ENCODE results near the gene CNTROB.

CNTROB gene, protein sequence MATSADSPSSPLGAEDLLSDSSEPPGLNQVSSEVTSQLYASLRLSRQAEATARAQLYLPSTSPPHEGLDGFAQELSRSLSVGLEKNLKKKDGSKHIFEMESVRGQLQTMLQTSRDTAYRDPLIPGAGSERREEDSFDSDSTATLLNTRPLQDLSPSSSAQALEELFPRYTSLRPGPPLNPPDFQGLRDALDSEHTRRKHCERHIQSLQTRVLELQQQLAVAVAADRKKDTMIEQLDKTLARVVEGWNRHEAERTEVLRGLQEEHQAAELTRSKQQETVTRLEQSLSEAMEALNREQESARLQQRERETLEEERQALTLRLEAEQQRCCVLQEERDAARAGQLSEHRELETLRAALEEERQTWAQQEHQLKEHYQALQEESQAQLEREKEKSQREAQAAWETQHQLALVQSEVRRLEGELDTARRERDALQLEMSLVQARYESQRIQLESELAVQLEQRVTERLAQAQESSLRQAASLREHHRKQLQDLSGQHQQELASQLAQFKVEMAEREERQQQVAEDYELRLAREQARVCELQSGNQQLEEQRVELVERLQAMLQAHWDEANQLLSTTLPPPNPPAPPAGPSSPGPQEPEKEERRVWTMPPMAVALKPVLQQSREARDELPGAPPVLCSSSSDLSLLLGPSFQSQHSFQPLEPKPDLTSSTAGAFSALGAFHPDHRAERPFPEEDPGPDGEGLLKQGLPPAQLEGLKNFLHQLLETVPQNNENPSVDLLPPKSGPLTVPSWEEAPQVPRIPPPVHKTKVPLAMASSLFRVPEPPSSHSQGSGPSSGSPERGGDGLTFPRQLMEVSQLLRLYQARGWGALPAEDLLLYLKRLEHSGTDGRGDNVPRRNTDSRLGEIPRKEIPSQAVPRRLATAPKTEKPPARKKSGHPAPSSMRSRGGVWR

DNA sequence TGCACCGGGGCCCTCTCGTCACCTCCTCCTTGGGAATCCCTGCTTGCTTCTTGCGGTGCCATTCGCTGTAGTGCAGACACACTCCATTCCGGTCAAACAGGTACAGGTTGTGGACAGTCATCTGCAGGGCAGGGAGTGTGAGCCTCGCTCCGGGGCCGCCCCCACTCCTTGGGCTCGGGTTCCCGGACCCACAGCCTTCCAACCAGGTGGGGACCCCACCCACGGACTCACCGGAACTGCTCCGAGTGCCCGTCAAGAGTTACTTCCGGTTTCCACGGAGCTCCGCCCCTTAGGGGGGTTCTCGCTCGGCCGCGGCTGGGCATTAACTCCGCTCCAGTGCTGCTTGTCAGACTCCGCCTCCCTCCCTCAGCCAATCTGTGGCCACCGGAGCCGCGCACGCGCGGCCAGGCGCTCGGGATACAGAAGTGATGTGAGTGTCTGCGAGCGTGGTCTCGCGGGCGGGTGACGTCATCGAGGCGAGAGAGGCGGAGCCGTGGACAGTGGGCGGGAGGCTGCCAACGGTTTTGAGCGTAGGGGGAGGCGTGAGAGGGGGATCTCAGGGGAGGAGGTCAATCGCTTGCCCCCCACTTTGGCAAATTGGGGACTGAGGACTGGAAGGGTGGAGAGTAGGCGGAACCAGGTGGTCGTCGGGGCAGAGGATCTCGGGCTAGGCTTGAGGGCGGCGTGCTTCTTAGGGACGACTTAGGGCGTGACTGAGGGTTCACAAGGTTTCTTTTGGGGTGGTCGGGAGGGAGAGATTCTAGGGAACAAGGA is at the start of gene CNTROB, which contains the start of gene TRAPPC1:
TSS of gene CNTROB (plus strand) at position 498 of the 774 bp plus-strand sequence. CDS start 874 bp downstream, outside the sequence.
TSS of gene TRAPPC1 (minus strand) at position 238 of the 774 bp plus-strand sequence. CDS start at position 121, 117 bp downstream.
- ATAC-seq, result peak; percentile 98
- peak; percentile 98 to 100 for DNase-seq (ENCODE audit: low spot score in 2 of 2)
- Mint-ChIP-seq H3K4me3 (peak within 1 kb of the TSS; percentile 94), H3K27ac (peak within 1 kb of the TSS; percentile 96), H3K36me3 (peaks cover 47% of the 10 kb centered on the region), H3K9me3 (no peaks in the 10 kb centered on the region), H3K4me1 (peaks cover 57% of the 10 kb centered on the region)

DNA sequence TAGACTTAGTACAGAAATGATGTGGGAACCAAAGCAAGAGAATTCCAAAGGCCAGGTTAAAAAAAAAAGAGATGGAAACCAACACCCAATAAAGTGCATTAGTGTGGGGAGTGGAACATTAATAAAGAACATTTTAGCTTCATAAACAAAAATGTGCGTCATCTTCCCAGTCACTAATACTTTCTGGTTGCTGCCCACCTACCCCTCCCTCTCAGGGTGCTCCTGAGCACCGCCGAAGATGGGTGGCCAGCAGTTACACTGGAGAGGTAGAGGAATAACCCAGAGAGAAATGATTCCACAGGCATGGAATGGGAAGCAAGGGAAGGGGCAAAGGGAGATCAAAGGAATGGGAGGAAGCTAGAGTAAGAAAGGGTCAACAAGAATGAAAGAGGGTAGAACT is 49.4 kb upstream of the CNTROB start:
- no peaks in the 10 kb centered on the region for H3K4me1 Mint-ChIP-seq
- ATAC-seq, result no peak
- no peak overlapping the region for H3K27ac Mint-ChIP-seq
- H3K9me3 Mint-ChIP-seq, result no peaks in the 10 kb centered on the region
- H3K36me3 Mint-ChIP-seq, result peaks cover 7% of the 10 kb centered on the region
- DNase-seq (ENCODE audit: low spot score in 2 of 2), result no peak
- H3K4me3 Mint-ChIP-seq, result no peak overlapping the region

DNA sequence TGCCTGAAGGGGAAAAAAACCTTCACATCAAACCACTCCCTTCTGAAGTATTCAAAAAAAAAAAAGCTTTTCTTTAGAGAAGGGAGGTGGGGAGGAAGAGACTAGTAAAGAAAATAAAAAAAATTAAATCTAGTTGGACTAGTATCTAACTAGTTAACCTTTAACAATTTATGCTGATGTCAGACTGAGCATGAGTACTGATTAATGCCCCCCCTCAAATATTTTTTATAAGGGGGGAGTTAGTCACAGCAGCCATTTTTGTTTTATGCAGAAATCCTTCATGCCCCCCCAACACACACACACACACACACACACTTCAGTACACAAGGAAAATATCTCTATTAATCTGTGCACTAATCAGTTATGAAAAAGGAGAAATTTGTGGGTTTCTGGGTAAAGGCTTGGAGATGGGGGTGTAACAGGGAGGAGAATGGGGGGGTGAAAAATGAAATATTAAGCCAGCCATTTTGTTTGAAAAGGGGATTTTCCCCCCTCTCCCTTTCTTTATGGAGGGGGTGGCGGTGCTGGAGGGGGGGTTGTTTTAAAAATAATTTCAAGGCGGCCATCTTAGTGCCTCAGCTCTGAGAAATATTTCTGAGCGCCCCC is 48.1 kb upstream of the CNTROB start:
- H3K9me3 Mint-ChIP-seq, result no peaks in the 10 kb centered on the region
- no peak for ATAC-seq
- H3K36me3 Mint-ChIP-seq, result no peaks in the 10 kb centered on the region
- no peak overlapping the region for H3K4me3 Mint-ChIP-seq
- peak overlapping the region; percentile 77 for H3K27ac Mint-ChIP-seq
- H3K4me1 Mint-ChIP-seq, result no peaks in the 10 kb centered on the region
- DNase-seq (ENCODE audit: low spot score in 2 of 2), result no peak

DNA sequence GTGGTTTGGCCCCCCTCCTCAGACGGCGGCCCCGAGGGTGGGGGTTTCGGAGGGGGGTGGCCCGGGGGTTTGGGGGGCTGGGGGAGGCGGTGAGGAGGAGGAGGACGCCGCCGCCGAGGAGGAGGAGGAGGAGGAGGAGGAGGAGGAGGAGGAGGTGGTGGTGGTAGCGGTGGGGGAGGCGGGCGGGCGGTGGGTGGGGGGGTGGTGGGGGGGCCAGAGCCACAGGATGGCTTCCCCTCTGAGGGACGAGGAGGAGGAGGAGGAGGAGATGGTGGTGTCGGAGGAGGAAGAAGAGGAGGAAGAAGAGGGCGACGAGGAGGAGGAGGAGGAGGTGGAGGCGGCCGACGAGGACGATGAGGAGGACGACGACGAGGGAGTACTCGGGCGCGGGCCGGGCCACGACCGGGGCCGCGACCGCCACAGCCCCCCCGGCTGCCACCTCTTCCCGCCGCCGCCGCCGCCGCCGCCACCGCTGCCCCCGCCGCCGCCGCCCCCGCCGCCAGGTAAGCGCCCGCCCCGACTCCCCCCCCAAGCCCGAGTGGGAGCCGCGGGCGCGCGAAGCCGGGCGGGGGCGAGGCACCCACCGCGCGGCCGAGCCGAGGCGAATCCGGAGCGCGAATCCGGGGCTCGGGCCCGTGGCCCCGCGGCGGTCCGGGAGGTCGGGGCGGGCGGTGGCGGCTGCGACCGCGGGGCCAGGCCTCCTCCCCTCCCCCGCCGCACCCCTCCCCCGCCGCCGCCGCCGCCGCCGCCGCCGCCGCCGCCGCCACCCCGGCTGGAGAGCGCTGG is 47.2 kb upstream of the CNTROB start:
- H3K4me3 Mint-ChIP-seq, result no peak overlapping the region
- ATAC-seq (peak; percentile 0), DNase-seq (ENCODE audit: low spot score in 2 of 2) (peak; percentile 24 to 69)
- H3K4me1 Mint-ChIP-seq, result no peaks in the 10 kb centered on the region
- peak overlapping the region; percentile 77 for H3K27ac Mint-ChIP-seq
- no peaks in the 10 kb centered on the region for H3K9me3 Mint-ChIP-seq
- H3K36me3 Mint-ChIP-seq, result no peaks in the 10 kb centered on the region

DNA sequence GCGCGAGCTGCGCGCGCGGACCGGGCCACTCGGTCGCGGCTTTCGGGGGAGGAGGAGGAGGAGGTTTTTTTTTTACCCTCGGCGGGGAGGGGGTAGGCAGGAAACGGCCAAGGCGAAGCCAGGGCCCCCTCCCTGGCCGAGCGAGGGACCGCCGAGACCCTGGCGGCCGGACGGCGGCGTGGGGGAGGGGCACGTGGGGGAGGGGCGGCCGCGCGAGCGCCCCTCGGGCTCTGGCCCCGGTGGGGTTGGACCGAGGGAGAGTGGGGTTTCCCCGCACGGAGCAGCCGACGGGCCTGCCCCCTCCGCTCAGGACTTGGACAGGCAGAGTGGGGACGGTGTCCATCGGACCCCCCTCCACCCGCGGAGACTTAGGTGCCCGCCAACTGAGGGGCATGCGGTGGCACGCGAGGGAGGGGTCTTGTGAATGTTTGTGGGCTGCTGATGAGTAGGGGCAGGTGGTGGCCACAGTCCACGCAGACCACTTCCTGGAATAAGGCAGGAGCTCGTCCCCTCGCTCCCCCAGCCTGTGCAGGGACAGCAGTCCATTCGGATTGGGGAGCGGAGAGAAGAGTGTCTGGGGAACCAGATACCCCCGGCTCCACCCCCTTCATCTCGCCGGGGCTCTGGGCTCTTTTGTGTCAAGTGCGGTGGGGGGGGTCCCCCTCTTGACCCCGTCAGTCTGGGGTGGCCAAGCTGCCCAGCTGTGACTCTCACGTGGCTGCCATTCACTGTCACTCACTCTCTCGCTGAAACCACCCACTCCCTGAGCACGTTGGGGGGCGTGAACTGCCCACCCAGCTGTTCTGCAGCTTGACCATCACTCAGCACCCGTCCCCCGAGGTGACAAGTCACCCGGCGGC is 46.4 kb upstream of the CNTROB start:
- peak; percentile 41 for ATAC-seq

DNA sequence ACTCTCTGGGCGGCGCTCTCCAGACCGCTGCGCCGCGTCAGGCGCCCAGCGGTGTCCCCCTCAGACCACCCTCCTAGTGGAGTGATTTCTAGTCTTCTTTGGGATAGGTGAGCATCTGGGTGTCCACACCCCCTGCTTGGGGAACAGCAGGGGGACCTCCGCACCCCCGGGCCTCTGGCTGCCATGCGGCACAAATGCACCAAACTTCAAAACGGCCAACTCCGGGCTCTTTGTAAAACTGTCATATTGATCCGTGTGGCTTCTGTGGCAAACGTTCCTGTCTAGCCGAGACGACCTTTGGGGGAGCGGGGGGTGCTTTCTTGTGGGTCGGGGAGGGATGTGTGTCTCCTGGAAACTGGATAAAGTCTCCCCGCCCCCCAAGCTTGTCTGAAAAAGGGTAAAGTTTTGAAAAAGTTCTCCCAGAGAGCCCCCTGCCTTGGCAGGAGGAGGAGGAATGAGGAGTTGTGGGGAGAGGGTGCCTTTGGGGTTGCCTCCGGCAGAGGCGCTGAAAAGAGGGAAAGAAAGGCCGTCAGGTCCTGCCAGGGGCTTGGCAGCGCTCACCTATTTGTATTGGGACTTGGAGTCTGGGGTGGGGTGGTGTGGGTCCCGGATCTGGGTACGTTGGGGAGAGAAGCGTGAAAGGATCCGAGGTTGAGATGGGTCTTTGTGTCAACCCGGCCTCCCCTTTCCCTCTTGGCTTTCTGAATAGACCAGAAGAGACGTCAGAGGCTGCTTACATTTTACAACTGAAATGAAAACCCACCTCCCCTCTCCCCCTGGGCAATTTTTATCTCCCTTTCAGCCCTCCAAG is 45.6 kb upstream of the CNTROB start:
- ATAC-seq, result peak; percentile 11
- Mint-ChIP-seq H3K36me3 (no peaks in the 10 kb centered on the region), H3K27ac (no peak overlapping the region), H3K4me1 (peaks cover 8% of the 10 kb centered on the region), H3K9me3 (no peaks in the 10 kb centered on the region), H3K4me3 (no peak overlapping the region)
- peak; percentile 29 to 81 for DNase-seq (ENCODE audit: low spot score in 2 of 2)

More for the DNA sequence above, 46.4 kb upstream of the CNTROB start:
- Mint-ChIP-seq H3K27ac (no peak overlapping the region), H3K9me3 (no peaks in the 10 kb centered on the region), H3K4me3 (no peak overlapping the region), H3K4me1 (peaks cover 7% of the 10 kb centered on the region), H3K36me3 (no peaks in the 10 kb centered on the region)
- peak; percentile 44 to 85 for DNase-seq (ENCODE audit: low spot score in 2 of 2)

DNA sequence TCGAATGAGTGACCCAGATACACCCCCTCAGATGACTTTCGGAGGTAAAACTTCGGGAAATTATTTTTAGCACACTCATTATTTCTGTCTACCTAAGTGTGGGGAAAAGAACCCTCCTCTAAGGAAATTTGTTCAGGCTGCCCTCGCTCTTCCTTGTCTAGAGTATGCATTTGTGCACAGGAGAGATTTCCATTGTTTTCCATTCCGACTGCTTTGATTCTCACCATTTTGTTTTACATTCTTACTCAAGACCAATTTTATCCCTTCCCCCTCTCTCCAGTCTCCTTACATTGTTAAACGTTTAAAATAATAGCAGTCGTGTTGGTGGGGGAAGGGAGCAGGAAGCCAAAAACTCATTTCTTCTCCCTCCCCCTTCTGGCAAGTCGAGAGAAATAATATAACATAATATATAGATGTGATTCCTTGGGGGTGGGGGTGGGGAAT is 44.9 kb upstream of the CNTROB start:
- peaks cover 8% of the 10 kb centered on the region for H3K4me1 Mint-ChIP-seq
- DNase-seq (ENCODE audit: low spot score in 2 of 2), result no peak
- H3K27ac Mint-ChIP-seq, result no peak overlapping the region
- no peak overlapping the region for H3K4me3 Mint-ChIP-seq
- no peaks in the 10 kb centered on the region for H3K36me3 Mint-ChIP-seq
- ATAC-seq, result no peak
- H3K9me3 Mint-ChIP-seq, result no peaks in the 10 kb centered on the region

DNA sequence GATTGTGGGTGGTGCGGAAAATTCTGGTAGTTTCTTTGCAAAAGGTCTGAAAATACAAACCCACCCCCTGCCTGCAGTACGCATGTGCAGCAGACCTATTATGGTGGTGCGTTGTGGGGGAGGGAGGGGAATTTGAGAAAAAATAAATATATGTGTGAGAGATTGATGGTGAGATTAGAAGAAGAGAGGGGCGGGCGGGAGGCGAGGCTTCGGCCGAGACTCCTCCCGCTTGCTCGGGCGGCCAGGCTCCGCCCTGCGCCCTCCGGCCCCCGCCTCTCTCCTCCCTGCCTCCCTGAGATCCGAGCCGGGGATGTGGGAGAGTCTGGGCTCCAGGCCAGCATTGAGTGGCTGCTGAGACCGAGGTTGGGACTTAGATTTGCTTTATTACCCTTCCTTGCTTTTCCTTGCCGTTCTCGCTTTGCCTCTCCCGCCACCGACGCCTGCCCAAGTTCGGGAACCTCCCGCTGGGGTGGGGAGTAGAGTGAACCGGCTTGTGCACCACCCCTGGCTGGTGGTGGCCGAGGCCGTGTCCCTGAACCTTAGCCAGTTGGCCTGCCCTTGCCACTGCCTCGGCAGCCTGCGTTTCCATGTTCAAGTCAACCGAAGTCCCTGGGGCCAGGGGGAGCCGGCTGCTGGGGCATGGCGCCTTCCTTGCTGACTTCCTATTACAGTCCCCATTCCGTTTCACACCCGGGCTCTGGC is 44.4 kb upstream of the CNTROB start:
- ATAC-seq (peak; percentile 81), DNase-seq (ENCODE audit: low spot score in 2 of 2) (peak; percentile 51 to 87)
- H3K36me3 Mint-ChIP-seq, result no peaks in the 10 kb centered on the region
- H3K4me1 Mint-ChIP-seq, result peaks cover 8% of the 10 kb centered on the region
- no peak overlapping the region for H3K4me3 Mint-ChIP-seq
- H3K9me3 Mint-ChIP-seq, result no peaks in the 10 kb centered on the region
- H3K27ac Mint-ChIP-seq, result no peak overlapping the region

DNA sequence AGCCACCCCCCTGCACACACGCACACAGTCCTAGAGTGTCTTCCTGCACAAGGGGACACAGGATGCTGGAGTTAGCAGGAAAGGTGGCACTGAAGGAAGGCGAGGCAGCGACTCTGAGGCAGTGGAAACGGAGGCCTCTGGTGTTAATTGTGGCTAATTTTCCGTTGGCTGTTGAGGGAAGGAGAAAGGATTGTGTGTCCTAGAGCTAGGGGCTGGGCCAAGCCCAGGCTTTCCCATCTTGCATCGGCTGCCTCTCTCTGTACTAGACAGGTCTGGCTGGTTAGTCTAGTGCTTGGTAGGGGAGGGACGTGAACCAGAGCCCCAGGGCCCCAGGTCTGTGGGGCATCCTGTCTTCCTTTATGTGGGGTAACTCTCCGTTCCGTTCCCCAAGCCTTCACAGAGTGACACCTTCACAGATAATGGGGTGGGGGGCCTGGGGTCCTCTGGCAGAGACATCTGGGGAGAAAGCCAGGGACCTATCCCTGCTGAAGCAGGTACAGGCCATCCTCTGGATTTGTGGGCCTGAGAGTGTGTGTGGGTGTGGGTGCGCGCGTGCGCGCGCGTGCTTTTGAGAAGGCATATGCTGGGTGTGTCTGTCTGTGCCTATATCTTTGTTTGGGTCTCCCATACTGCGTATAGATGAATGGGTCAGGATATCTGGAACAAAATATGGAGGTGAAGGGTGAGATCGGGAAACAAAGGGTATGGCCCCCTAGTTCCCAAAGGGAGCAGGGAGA is 43.7 kb upstream of the CNTROB start, which contains the start of gene CHD3:
TSS of gene CHD3 (plus strand) at position 606 of the 737 bp plus-strand sequence. CDS start 212 bp downstream, outside the sequence.
- no peaks in the 10 kb centered on the region for H3K36me3 Mint-ChIP-seq
- ATAC-seq, result peak; percentile 27
- H3K27ac Mint-ChIP-seq, result no peak within 1 kb of the TSS
- no peaks in the 10 kb centered on the region for H3K9me3 Mint-ChIP-seq
- peak; percentile 20 to 70 for DNase-seq (ENCODE audit: low spot score in 2 of 2)
- peaks cover 8% of the 10 kb centered on the region for H3K4me1 Mint-ChIP-seq
- H3K4me3 Mint-ChIP-seq, result no peak within 1 kb of the TSS

DNA sequence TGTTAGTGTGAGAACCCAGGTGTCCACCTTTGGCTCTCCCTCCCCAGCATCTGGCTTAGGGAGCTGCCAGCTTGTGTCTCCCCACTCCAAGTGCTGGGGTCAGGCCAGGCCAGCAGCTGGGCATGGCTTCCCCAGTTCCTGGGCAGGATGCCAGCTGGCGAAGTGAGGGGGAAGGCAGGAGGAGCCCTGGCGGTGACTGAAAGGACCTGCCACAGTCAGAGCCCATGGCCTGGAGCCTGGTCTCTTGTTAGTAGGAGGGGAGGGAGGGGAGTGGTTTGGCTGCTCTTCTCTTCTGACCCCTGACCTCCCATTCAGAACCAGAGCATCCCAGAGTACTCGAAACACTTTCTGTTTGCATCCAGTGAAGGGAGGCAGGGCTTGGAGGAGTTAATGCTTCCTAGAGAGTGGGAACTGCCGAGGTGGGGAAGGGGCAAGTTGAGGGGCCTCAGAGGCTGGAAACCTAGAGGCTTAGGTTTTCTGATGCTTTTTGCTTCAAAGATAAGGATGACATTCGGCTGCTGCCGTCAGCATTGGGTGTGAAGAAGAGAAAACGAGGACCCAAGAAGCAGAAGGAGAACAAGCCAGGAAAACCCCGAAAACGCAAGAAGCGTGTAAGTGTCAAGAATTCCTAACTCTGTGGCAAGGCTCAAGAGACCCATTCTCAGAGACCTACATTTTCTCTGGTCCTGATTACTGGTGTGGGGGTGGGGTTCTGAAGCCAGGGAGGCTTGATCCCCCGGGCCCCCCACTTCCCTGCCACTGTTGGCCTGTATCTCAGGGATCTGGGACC is 42.6 kb upstream of the CNTROB start:
- no peaks in the 10 kb centered on the region for H3K36me3 Mint-ChIP-seq

More for the DNA sequence above, 42.6 kb upstream of the CNTROB start:
- H3K9me3 Mint-ChIP-seq, result no peaks in the 10 kb centered on the region
- H3K27ac Mint-ChIP-seq, result no peak overlapping the region
- peaks cover 8% of the 10 kb centered on the region for H3K4me1 Mint-ChIP-seq
- DNase-seq (ENCODE audit: low spot score in 2 of 2), result no peak
- ATAC-seq, result no peak
- no peak overlapping the region for H3K4me3 Mint-ChIP-seq
